Endothelial cell (in vitro differentiated cells): Measurements from ENCODE around the gene TRIO. TPM values are rescaled to one million over a fixed set of nuclear protein-coding genes. Genes with fewer than 3 reads are reported as not detected.

Experiments used
- DNase-seq: peaks from one replicate; pipeline ENCODE4 v3.0.0; 2021; ENCODE audit warnings: low spot score
- H3K27ac Mint-ChIP-seq: one replicate; pipeline ENCODE4 v1.8.0; 2021; ENCODE audit warnings: mixed read lengths, inconsistent platforms; ENCODE audit not compliant: unreplicated experiment
- H3K27me3 Mint-ChIP-seq: one replicate; pipeline ENCODE4 v1.8.0; 2021; ENCODE audit warnings: mild to moderate bottlenecking, moderate library complexity, mixed read lengths, inconsistent platforms; ENCODE audit not compliant: unreplicated experiment
- H3K36me3 Mint-ChIP-seq: one replicate; pipeline ENCODE4 v1.8.0; 2021; ENCODE audit warnings: mild to moderate bottlenecking, low read depth, mixed read lengths, inconsistent platforms; ENCODE audit not compliant: unreplicated experiment
- H3K4me1 Mint-ChIP-seq: one replicate; pipeline ENCODE4 v1.8.0; 2021; ENCODE audit warnings: mild to moderate bottlenecking, mixed read lengths, inconsistent platforms; ENCODE audit not compliant: unreplicated experiment
- H3K4me3 Mint-ChIP-seq: one replicate; pipeline ENCODE4 v1.8.0; 2021; ENCODE audit warnings: mild to moderate bottlenecking, mixed read lengths, inconsistent platforms; ENCODE audit not compliant: unreplicated experiment
- H3K9me3 Mint-ChIP-seq: one replicate; pipeline ENCODE4 v1.8.0; 2021; ENCODE audit warnings: mixed read lengths, inconsistent platforms; ENCODE audit not compliant: unreplicated experiment
- CTCF ChIP-seq: fragments of 200-600 bp; sonication (generic); IDR thresholded peaks from one replicate; pipeline ENCODE4 v1.5.0; 2021; ENCODE audit warnings: antibody characterized with exemption; ENCODE audit not compliant: unreplicated experiment
- total RNA-seq: library from RNA; stranded (reverse); fragmentation: NEBNext Ultra II Directional; extraction: Animal tissue kit (Norgen Biotek cat#: 25700); gene quantifications from one replicate; pipeline ENCODE4 v1.2.1, GENCODE V29; 2021; ENCODE audit not compliant: unreplicated experiment

Gene TRIO
- total RNA-seq, 1 donor from 2014 or later = 229 TPM

- Mint-ChIP-seq H3K9me3 (no peaks in the 10 kb centered on the region), H3K36me3 (peaks cover 5% of the 10 kb centered on the region), H3K4me3 (no peak overlapping the region), H3K27ac (no peak overlapping the region), H3K27me3 (no peaks in the 10 kb centered on the region), H3K4me1 (peaks cover 7% of the 10 kb centered on the region)
- no peak for DNase-seq
- TF ChIP-seq CTCF = no peak
These were observed 33.9 kb upstream of the TRIO start for GRCh38 chr5:14109041-14109747.

- Mint-ChIP-seq H3K27me3 (no peaks in the 10 kb centered on the region), H3K27ac (no peak overlapping the region), H3K9me3 (no peaks in the 10 kb centered on the region), H3K36me3 (peaks cover 5% of the 10 kb centered on the region), H3K4me1 (peaks cover 12% of the 10 kb centered on the region), H3K4me3 (no peak overlapping the region)
- no peak for TF ChIP-seq CTCF
- DNase-seq = no peak
These were observed 33.4 kb upstream of the TRIO start for GRCh38 chr5:14109771-14110170.

- DNase-seq = no peak
- TF ChIP-seq CTCF = no peak
- Mint-ChIP-seq H3K27me3 (no peaks in the 10 kb centered on the region), H3K27ac (no peak overlapping the region), H3K36me3 (peaks cover 5% of the 10 kb centered on the region), H3K4me1 (peaks cover 16% of the 10 kb centered on the region), H3K4me3 (no peak overlapping the region), H3K9me3 (no peaks in the 10 kb centered on the region)
These were observed 32.9 kb upstream of the TRIO start for GRCh38 chr5:14110196-14110595.

- no peak for DNase-seq
- TF ChIP-seq CTCF = no peak
- peaks cover 5% of the 10 kb centered on the region for H3K36me3 Mint-ChIP-seq
- no peak overlapping the region for H3K27ac Mint-ChIP-seq
- H3K4me3 Mint-ChIP-seq = no peak overlapping the region
- no peaks in the 10 kb centered on the region for H3K9me3 Mint-ChIP-seq
- H3K4me1 Mint-ChIP-seq = peaks cover 18% of the 10 kb centered on the region
- H3K27me3 Mint-ChIP-seq = no peaks in the 10 kb centered on the region
These were observed 32.5 kb upstream of the TRIO start for GRCh38 chr5:14110680-14111079.

GRCh38 chr5:14112998-14113652 lies 30.0 kb upstream of the TRIO start:
- no peaks in the 10 kb centered on the region for H3K27me3 Mint-ChIP-seq
- peaks cover 5% of the 10 kb centered on the region for H3K36me3 Mint-ChIP-seq
- H3K27ac Mint-ChIP-seq = no peak overlapping the region
- no peaks in the 10 kb centered on the region for H3K9me3 Mint-ChIP-seq
- DNase-seq = no peak
- peaks cover 20% of the 10 kb centered on the region for H3K4me1 Mint-ChIP-seq
- no peak for TF ChIP-seq CTCF
- no peak overlapping the region for H3K4me3 Mint-ChIP-seq
